Activated CD8-positive, alpha-beta T cell treated with anti-CD3 and anti-CD28 coated beads, Interleukin-2, amount 10 ng/mL, durations not matched to agents 7 days and 5 days (primary cell): Measurements from ENCODE around the gene POR. TPM values are rescaled to one million over a fixed set of nuclear protein-coding genes. Genes with fewer than 3 reads are reported as not detected.

Source experiments
- ATAC-seq: fragments of 150-1000 bp; cut with Tn5 transposase; one replicate; pipeline ENCODE4 v1.10.0; 2021; ENCODE audit warnings: moderate library complexity
- CTCF ChIA-PET: fragments of 350-600 bp; sonication (Branson Sonifier 250); formaldehyde crosslinking; loops from one replicate; lab custom pipeline; 2021; ENCODE audit warnings: antibody characterized with exemption; lab: Charles Lee
- POLR2A ChIA-PET: fragments of 350-600 bp; sonication (Branson Sonifier 250); formaldehyde crosslinking; loops from one replicate; lab custom pipeline; 2021; ENCODE audit warnings: antibody characterized with exemption; lab: Charles Lee
- DNase-seq: peaks from one replicate; pipeline ENCODE4 v3.0.0-alpha.2; 2020
- H3K27ac Mint-ChIP-seq: one replicate; pipeline ENCODE4 v1.8.0; 2021; ENCODE audit warnings: mild to moderate bottlenecking, mixed read lengths
- H3K27me3 Mint-ChIP-seq: one replicate; pipeline ENCODE4 v1.8.0; 2021; ENCODE audit warnings: low read depth, mixed read lengths
- H3K36me3 Mint-ChIP-seq: one replicate; pipeline ENCODE4 v1.8.0; 2021; ENCODE audit warnings: low read depth, mixed read lengths
- H3K4me1 Mint-ChIP-seq: one replicate; pipeline ENCODE4 v1.8.0; 2021; ENCODE audit warnings: low read depth, mixed read lengths
- H3K4me3 Mint-ChIP-seq: one replicate; pipeline ENCODE4 v1.8.0; 2021; ENCODE audit warnings: mild to moderate bottlenecking, mixed read lengths
- H3K9me3 Mint-ChIP-seq: one replicate; pipeline ENCODE4 v1.8.0; 2022; ENCODE audit warnings: mixed read lengths; ENCODE audit not compliant: insufficient read depth
- total RNA-seq, 2 experiments: library from RNA; stranded (reverse); gene quantifications; one replicate each; pipeline ENCODE4 v1.2.3, GENCODE V29; 2021

Gene POR
- total RNA-seq, 2 experiments from 2014 or later = 31.8 to 32.2 TPM

- H3K27me3 Mint-ChIP-seq = no peaks in the 10 kb centered on the region
- H3K27ac Mint-ChIP-seq = no peak overlapping the region
- ATAC-seq (no peak), DNase-seq (no peak)
- H3K9me3 Mint-ChIP-seq = no peaks in the 10 kb centered on the region
- H3K36me3 Mint-ChIP-seq = no peaks in the 10 kb centered on the region
- no peak overlapping the region for H3K4me3 Mint-ChIP-seq
- peaks cover 7% of the 10 kb centered on the region for H3K4me1 Mint-ChIP-seq
- ChIA-PET POLR2A (no interaction called here), CTCF (no interaction called here)
Measured at GRCh38 chr7:75944507-75944906, 29.6 kb downstream of the POR start.

DNA sequence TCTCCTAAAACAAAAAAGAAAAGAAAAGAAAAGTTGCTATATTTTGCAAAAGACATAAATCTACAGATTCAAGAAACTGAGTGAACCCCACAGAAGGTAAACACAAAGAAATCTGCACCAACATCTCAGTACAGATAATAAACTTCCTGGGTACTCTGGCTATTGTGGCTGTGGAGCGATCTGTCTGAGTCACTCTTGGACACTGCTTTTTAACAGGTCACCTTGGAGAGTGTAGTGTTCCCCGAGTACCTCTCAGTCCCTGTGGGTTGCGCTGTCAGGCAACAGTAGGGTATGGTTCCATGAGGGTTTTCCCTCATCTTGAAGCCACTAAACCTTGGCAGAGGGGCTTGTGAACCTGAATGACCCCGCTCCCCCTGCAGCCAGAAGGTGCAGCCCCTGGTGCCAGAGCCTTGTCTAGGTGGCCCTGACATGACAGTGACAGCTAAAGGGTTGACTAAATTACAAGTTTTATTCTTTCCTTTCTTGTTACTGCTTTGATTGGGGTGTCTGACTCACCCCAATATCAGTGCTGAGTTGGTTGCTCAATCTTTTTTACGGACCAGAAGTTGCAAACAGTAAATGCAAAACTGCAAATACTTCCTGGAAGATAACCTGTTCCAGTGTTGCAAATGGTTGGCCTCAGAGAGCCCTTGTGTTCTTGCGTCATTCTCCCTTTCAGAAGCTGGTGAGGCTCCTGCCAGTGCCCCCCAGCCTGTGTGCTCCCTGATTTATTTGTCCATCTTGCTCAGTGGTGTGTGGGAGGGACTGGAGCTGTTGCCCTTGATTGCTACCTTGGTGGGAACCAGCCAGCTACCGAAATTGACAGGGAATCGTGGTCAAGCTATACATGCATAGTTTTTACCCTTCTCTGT is 30.6 kb downstream of the POR start:
- ChIA-PET POLR2A (no interaction called here), CTCF (interaction anchor here (0.5 kb wide), 1 partner anchor 371 kb away, joined by 4 read pairs; no protein-coding TSS in a partner anchor)
- Mint-ChIP-seq H3K27me3 (no peaks in the 10 kb centered on the region), H3K27ac (no peak overlapping the region), H3K4me3 (no peak overlapping the region), H3K9me3 (no peaks in the 10 kb centered on the region), H3K4me1 (peaks cover 7% of the 10 kb centered on the region), H3K36me3 (no peaks in the 10 kb centered on the region)
- ATAC-seq (peak; percentile 29), DNase-seq (no peak)

- Mint-ChIP-seq H3K4me1 (peaks cover 7% of the 10 kb centered on the region), H3K4me3 (no peak overlapping the region), H3K9me3 (no peaks in the 10 kb centered on the region), H3K27me3 (no peaks in the 10 kb centered on the region), H3K36me3 (no peaks in the 10 kb centered on the region), H3K27ac (no peak overlapping the region)
- peak; percentile 41 for ATAC-seq
- DNase-seq = no peak
- ChIA-PET POLR2A (interaction anchor here (0.7 kb wide), 1 partner anchor 31 kb away, joined by 3 read pairs; no protein-coding TSS in a partner anchor), CTCF (no interaction called here)
Measured at GRCh38 chr7:75946207-75946855, 31.4 kb downstream of the POR start.

- ATAC-seq (no peak), DNase-seq (no peak)
- Mint-ChIP-seq H3K4me1 (peaks cover 7% of the 10 kb centered on the region), H3K27ac (no peak overlapping the region), H3K9me3 (no peaks in the 10 kb centered on the region), H3K4me3 (no peak overlapping the region), H3K36me3 (no peaks in the 10 kb centered on the region), H3K27me3 (no peaks in the 10 kb centered on the region)
- ChIA-PET POLR2A (no interaction called here), CTCF (interaction anchor here (1.2 to 1.9 kb wide), 2 partner anchors 9 to 10 kb away, joined by 3 to 5 read pairs; no protein-coding TSS in a partner anchor)
Measured at GRCh38 chr7:75948179-75948578, 33.2 kb downstream of the POR start.

- POLR2A ChIA-PET = no interaction called here
- no peaks in the 10 kb centered on the region for H3K27me3 Mint-ChIP-seq
- H3K4me1 Mint-ChIP-seq = peaks cover 7% of the 10 kb centered on the region
- CTCF ChIA-PET = interaction anchor here (1.4 kb wide), 1 partner anchor 83 kb away, joined by 3 read pairs; no protein-coding TSS in a partner anchor
- no peak for ATAC-seq
- no peak overlapping the region for H3K27ac Mint-ChIP-seq
- no peaks in the 10 kb centered on the region for H3K9me3 Mint-ChIP-seq
- H3K4me3 Mint-ChIP-seq = no peak overlapping the region
- no peak for DNase-seq
- no peaks in the 10 kb centered on the region for H3K36me3 Mint-ChIP-seq
Measured at GRCh38 chr7:75950111-75950681, 35.2 kb downstream of the POR start.

GRCh38 chr7:75951506-75951905 is 36.6 kb downstream of the POR start:
- DNase-seq = no peak

GRCh38 chr7:75953431-75953830 is 38.5 kb downstream of the POR start:
- Mint-ChIP-seq H3K9me3 (no peaks in the 10 kb centered on the region), H3K4me3 (no peak overlapping the region), H3K36me3 (no peaks in the 10 kb centered on the region), H3K4me1 (no peaks in the 10 kb centered on the region), H3K27me3 (no peaks in the 10 kb centered on the region), H3K27ac (no peak overlapping the region)
- no peak for DNase-seq
- no peak for ATAC-seq
- CTCF ChIA-PET = no interaction called here
- POLR2A ChIA-PET = no interaction called here

More at GRCh38 chr7:75951506-75951905, 36.6 kb downstream of the POR start:
- no peaks in the 10 kb centered on the region for H3K9me3 Mint-ChIP-seq
- POLR2A ChIA-PET = no interaction called here
- H3K27me3 Mint-ChIP-seq = no peaks in the 10 kb centered on the region
- H3K4me3 Mint-ChIP-seq = no peak overlapping the region
- peaks cover under 1% of the 10 kb centered on the region for H3K4me1 Mint-ChIP-seq
- no peaks in the 10 kb centered on the region for H3K36me3 Mint-ChIP-seq
- CTCF ChIA-PET = interaction anchor here (1.4 kb wide), 1 partner anchor 84 kb away, joined by 3 read pairs; no protein-coding TSS in a partner anchor
- no peak for ATAC-seq
- H3K27ac Mint-ChIP-seq = no peak overlapping the region

DNA sequence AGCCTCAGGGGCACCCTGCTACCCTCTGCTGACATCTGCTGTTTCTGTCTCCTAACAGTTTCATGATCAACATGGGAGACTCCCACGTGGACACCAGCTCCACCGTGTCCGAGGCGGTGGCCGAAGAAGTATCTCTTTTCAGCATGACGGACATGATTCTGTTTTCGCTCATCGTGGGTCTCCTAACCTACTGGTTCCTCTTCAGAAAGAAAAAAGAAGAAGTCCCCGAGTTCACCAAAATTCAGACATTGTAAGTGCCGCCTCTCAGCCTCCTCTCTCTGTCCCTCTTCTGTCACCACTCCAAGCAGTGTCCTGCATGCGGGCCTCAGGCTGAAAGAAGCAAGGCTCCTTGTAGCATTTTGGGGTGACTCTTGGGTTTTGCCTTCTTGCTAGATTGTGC is 39.0 kb downstream of the POR start:
- Mint-ChIP-seq H3K9me3 (no peaks in the 10 kb centered on the region), H3K4me1 (no peaks in the 10 kb centered on the region), H3K27ac (no peak overlapping the region), H3K27me3 (no peaks in the 10 kb centered on the region), H3K36me3 (no peaks in the 10 kb centered on the region), H3K4me3 (no peak overlapping the region)
- DNase-seq (no peak), ATAC-seq (no peak)
- CTCF ChIA-PET = no interaction called here
- POLR2A ChIA-PET = no interaction called here

- H3K4me1 Mint-ChIP-seq = no peaks in the 10 kb centered on the region
- CTCF ChIA-PET = no interaction called here
- no peak overlapping the region for H3K27ac Mint-ChIP-seq
- no peak for ATAC-seq
- no peaks in the 10 kb centered on the region for H3K36me3 Mint-ChIP-seq
- H3K27me3 Mint-ChIP-seq = no peaks in the 10 kb centered on the region
- no peaks in the 10 kb centered on the region for H3K9me3 Mint-ChIP-seq
- POLR2A ChIA-PET = no interaction called here
- no peak overlapping the region for H3K4me3 Mint-ChIP-seq
- no peak for DNase-seq
Measured at GRCh38 chr7:75955331-75955955, 40.5 kb downstream of the POR start.

DNA sequence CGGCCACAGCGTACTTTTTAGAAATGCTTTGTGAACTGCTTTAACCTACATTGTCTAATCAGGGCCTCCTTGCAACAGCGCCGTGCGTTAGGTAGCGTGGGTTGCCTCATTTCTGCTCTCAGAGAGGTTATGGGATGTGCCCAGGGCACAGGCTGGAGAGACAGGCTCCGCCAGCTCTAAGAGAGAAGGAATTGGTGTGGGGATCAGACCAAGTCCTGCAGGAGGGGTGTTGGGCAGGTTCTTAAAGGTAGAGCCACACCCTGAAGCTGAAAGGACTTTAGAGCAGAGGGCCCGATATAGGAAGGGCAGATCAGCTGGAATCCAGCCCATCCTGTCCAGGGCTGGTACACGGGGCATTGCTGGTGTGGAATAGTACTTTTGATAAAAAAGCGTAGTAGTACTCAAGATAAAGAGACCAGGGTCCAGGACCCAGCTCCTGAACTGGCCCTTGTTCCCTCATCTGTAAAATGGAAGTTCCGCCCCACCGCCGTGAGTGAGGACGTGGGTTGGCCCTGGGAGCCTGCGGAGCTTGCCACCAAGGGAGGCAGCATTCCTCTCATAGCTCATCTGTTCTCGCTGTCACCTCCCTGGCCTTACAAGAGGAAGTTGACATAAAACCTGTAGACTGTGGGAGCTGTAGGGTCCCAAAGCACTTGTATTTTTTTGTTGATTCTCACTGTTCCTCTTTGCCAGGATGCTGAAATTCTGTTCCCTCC is 42.2 kb downstream of the POR start:
- Mint-ChIP-seq H3K4me1 (no peaks in the 10 kb centered on the region), H3K9me3 (no peaks in the 10 kb centered on the region), H3K27me3 (no peaks in the 10 kb centered on the region), H3K36me3 (no peaks in the 10 kb centered on the region), H3K4me3 (no peak overlapping the region), H3K27ac (no peak overlapping the region)
- POLR2A ChIA-PET = no interaction called here
- no peak for ATAC-seq
- CTCF ChIA-PET = interaction anchor here (1.0 to 1.2 kb wide), 2 partner anchors 10 to 63 kb away, joined by 3 read pairs; no protein-coding TSS in a partner anchor
- DNase-seq = no peak
